ENCODE measurements around the gene SRGAP3.

DNA sequence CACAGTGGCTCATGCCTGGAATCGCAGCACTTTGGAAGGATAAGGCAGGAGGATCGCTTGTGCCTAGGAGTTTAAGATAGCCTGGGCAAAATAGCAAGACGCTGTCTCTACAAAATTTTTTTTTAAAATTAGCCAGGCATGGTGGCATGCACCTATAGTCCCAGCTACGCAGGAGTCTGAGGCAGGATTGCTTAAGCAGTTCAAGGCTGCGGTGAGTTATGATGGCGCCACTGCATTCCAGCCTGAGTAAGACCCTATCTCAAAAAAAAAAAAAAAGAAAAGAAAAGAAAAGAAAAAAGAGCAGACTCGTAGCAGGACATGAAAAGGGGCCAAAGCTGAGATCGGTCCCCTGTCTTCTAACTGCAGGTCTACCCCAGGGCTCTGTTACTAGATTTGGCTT lies 18.9 kb downstream of the SRGAP3 start:
- no peak for TF ChIP-seq CTCF (tag by site-specific recombination; IDR thresholded peaks at IDR 0.05)
- no peak for TF ChIP-seq MYNN (tag by site-specific recombination; IDR thresholded peaks at IDR 0.05; ENCODE audit: borderline replicate concordance)
- no peak for TF ChIP-seq GLIS2 (tag by site-specific recombination; IDR thresholded peaks at IDR 0.05)
